Activated naive CD4-positive, alpha-beta T cell treated with anti-CD3 and anti-CD28 coated beads, Interleukin-2, amount 50 U/mL, for 72 hours (primary cell): ENCODE results near the gene TLX2. TPM values are rescaled to one million over a fixed set of nuclear protein-coding genes. Genes with fewer than 3 reads are reported as not detected.
A peak's percentile ranks its signal among the peaks of the same experiment; 100 is the strongest.

ENCODE experiments used
- ATAC-seq, 2 donors: fragments of 150-1000 bp; cut with Tn5 transposase; 2 replicates each; pipeline ENCODE4 v1.10.0; 2021; ENCODE audit warnings: mild to moderate bottlenecking in 2 of 2, moderate library complexity in 2 of 2
- DNase-seq, 2 donors: peaks; one replicate each; pipeline ENCODE4 v3.0.0; 2021 to 2022; ENCODE audit warnings: low spot score in 2 of 2
- H3K27ac Mint-ChIP-seq, 2 donors: one replicate each; pipeline ENCODE4 v1.8.0; 2022; ENCODE audit warnings: mild to moderate bottlenecking in 2 of 2, mixed read lengths in 2 of 2
- H3K36me3 Mint-ChIP-seq, 2 donors: one replicate each; pipeline ENCODE4 v1.8.0; 2022; ENCODE audit warnings: mixed read lengths in 2 of 2
- H3K9me3 Mint-ChIP-seq, 2 donors: one replicate each; pipeline ENCODE4 v1.8.0; 2022; ENCODE audit warnings: mixed read lengths in 2 of 2
- total RNA-seq, 2 donors: library from RNA; stranded (reverse); gene quantifications; one replicate each; pipeline ENCODE4 v1.2.3, GENCODE V29; 2022

The TLX2 gene
- total RNA-seq, 2 donors from 2014 or later = 0.19 to 0.25 TPM

DNA sequence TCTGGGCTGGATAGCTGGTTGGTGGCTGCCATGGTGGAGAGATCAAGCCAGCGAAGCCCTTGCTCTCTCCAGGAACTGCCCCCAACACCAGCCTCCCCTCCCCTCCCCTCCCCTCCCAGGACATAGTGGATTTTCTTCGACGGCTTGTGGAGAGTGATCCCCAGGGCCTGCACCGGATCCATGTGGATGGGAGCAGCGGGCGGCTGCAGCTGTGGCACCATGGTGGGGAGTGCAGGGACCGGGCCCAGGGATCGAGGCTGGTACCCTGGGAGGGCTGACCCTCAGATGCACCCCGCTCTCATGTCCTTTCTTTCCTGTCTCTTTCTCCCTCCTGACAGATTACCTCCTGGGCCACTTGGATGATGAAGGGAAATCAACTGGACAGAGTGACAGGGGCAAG lies 24.3 kb upstream of the TLX2 start:
- H3K27ac Mint-ChIP-seq = peak overlapping the region in 1 of 2 donors; percentile 29
- DNase-seq (no peak), ATAC-seq (no peak)
- H3K9me3 Mint-ChIP-seq = no peaks in the 10 kb centered on the region
- peaks cover 11 to 27% of the 10 kb centered on the region in 2 donors for H3K36me3 Mint-ChIP-seq

DNA sequence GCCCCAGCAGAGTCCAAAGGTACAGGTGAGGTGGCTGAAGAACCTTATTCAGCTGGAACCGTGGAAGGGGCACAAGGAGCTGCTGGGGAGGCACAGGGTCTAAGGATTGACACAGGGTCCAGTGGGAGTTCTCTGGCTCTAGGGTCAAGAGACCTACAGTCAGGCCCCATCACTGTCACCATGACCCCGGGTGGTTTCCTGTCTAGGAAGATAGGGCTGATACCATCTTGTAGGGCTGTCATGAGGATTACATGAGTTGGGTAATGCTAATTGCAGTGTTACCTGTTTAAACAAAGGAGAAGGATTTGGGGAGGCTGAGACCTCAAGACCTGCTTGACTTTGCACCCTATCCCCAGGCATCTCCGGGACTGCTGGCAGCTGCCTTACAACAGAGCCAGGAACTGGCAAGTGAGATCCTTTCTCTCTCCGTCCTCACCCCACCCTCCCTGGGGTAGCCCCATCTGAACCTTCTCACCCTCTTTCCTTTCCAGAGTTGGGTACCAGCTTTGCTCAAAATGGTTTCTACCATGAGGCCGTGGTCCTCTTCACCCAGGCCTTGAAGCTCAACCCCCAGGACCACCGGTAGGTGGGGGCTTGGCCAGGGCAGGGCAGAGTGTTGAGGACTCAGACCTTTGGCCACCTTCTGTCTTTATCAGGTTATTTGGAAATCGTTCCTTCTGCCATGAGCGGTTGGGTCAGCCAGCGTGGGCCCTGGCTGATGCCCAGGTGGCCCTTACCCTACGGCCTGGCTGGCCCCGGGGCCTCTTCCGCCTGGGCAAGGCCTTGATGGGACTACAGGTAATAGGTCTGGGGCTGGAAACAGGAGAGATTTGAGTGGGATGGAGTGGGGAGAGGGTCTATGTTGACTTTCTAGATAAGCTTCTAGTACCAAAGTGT lies 22.4 kb upstream of the TLX2 start:
- ATAC-seq (no peak), DNase-seq (no peak)
- Mint-ChIP-seq H3K27ac (peak overlapping the region in 1 of 2 donors; percentile 53), H3K9me3 (no peaks in the 10 kb centered on the region), H3K36me3 (peaks cover 7 to 27% of the 10 kb centered on the region in 2 donors)

DNA sequence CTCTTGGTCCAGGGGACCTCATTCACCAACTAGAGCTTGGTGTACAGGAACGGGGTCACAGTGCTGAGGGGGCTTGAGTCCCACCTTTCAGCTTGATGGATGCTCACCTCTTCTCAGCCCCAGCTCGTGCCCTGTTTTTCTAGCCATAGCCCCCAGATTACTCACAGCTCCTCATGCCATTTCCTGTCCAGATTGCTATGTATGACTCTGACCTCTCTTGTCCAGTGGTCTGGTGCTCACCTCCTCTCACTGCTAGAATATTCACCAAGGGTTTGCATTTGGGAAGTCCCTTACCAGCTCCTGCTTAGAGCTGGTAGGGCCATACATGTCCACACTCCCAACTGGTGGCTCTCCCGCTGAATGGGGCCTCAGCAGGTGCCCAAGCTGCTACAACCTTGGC lies 20.7 kb upstream of the TLX2 start:
- ATAC-seq = no peak
- Mint-ChIP-seq H3K9me3 (no peaks in the 10 kb centered on the region), H3K27ac (peak overlapping the region in 1 of 2 donors; percentile 84)

DNA sequence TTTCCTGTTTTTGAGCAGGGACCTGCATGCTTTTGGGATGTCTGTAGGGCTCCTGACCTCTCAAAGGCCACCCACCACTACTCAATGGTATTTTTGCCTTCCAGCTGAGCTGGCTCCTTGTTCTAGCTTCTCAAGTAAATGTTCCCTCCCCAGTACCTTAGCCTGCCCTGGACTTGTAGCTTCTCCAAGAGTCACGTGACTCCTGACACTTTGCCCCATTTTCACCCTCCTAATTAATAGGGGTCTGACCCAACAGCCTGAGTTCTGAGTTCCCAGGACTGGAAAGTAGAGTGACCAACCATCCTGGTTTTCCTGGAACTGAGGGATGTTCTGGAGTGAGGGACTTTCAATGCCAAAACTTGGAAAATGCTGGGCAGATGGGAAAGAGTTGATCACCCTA lies 18.8 kb upstream of the TLX2 start:
- Mint-ChIP-seq H3K36me3 (peaks cover 7 to 20% of the 10 kb centered on the region in 2 donors), H3K9me3 (no peaks in the 10 kb centered on the region), H3K27ac (no peak overlapping the region)
- ATAC-seq (no peak), DNase-seq (no peak)

More for the DNA sequence above, 20.7 kb upstream of the TLX2 start:
- DNase-seq = no peak
- peaks cover 7 to 27% of the 10 kb centered on the region in 2 donors for H3K36me3 Mint-ChIP-seq

DNA sequence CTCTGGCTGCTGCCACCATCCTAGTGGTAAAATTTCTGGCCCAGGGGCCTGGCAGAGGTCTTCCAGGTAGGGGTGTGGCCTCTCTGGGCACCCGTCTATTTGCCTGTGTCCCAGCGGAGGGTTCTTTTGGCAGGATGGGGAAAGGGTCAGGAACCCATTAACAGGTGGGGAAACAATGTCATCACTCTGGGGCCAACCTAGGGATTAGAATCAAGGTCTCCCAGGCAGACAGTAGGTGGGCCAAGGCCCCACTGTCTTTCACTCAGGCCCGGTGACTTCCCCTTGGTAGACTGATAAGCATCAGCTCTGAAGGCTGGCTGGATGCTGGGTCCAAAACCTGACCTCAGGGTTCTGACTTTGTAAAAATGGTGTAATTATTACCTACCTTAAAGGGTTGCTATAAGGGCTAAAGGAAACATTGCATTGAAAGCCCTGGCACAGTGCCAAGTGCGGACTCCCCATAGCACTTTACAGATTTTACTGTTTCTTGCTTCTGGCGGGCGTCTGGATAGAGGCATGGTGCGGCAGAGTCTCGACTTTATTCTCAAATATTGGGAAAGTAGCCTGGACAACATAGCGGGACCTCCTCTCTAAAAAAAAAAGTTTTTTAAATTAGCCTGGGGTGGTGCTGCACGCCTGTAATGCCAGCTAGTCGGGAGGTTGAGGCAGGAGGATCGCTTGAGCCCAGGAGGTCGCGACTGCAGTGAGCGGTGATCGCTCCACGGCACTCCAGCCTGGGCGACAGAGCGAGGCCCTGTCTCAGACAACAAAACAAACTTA lies 17.1 kb upstream of the TLX2 start:
- Mint-ChIP-seq H3K36me3 (peaks cover 7 to 15% of the 10 kb centered on the region in 2 donors), H3K27ac (no peak overlapping the region), H3K9me3 (no peaks in the 10 kb centered on the region)
- ATAC-seq (no peak), DNase-seq (no peak)

DNA sequence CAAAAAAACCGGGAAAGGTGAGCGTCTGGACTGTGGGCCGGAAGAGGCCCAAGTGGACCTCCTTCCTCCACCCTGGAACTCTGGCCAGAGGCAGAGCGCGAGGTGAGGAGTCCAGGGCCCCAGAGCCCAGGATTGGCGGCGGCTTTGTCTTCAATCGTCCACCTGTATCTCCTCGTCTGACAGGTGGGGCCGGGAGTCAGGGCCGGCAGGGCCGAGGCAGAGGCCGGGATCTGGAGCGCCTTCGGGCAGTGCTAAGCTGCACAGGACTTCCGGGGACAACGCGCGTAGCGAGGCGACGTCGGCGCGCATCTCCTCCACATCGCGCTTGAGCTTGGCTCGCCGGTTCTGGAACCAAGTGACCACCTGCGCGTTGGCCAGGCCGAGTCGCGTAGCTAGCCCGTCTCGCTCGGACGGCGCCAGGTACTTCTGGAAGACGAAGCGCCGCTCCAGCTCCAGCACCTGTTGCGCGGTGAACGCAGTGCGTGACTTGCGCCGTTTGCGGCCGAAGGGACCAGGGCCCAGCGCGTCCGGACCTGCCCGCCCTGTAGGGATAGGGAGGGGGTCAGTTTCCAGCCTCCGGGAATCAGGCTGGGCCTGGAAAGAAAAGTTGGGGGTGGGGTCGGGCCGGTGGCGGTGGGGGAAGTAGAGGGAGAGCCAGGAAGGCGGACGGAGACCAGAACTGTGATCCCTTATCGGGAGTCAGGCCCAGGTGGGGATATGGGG lies 16.3 kb upstream of the TLX2 start:
- DNase-seq = no peak
- Mint-ChIP-seq H3K27ac (peak overlapping the region in 1 of 2 donors; percentile 17), H3K36me3 (peaks cover 7 to 13% of the 10 kb centered on the region in 2 donors), H3K9me3 (no peaks in the 10 kb centered on the region)
- peak in 1 of 2 donors; percentile 42 for ATAC-seq

DNA sequence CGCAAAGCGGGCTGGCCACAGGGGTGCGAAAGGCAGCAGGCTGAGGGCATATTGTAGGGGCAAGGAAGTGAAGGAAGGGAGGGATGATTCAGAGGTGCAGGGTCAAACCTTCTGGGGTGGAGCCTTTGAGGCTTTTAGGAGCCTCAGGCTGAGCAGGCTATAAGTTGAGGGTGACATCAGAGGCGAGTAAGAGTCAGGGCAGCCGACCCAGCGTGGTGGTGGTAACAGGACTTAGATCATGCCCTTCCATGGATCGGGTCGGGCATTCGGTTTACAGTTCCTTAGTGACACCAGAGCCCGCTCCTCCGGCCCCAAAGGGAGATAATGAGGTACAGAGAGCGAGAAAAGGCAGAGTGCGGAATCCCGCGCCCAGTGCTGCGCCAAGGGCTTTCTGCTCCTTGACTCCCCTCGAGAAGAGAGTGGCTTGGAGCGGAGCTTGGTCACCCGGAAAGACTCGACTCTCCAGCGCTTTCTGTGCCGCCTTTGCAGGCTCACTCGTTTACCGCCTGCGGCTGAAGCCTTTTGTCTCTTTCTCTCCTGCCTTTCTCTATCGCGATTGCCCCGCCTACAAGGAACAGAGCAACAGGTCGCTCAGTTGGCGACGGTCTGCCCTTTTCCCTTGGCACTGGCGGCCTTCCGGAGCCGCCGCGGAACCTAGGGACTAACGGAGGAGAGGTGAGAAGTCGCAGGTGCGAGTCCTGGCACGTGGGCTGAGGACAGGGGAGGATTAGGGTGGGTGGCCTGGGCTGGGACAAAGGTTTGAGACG lies 15.6 kb upstream of the TLX2 start:
- ATAC-seq (peak; percentile 70 to 81), DNase-seq (peak in 1 of 2 donors; percentile 42)
- peaks cover 5 to 11% of the 10 kb centered on the region in 2 donors for H3K36me3 Mint-ChIP-seq
- peak overlapping the region; percentile 17 to 69 for H3K27ac Mint-ChIP-seq
- H3K9me3 Mint-ChIP-seq = no peaks in the 10 kb centered on the region

DNA sequence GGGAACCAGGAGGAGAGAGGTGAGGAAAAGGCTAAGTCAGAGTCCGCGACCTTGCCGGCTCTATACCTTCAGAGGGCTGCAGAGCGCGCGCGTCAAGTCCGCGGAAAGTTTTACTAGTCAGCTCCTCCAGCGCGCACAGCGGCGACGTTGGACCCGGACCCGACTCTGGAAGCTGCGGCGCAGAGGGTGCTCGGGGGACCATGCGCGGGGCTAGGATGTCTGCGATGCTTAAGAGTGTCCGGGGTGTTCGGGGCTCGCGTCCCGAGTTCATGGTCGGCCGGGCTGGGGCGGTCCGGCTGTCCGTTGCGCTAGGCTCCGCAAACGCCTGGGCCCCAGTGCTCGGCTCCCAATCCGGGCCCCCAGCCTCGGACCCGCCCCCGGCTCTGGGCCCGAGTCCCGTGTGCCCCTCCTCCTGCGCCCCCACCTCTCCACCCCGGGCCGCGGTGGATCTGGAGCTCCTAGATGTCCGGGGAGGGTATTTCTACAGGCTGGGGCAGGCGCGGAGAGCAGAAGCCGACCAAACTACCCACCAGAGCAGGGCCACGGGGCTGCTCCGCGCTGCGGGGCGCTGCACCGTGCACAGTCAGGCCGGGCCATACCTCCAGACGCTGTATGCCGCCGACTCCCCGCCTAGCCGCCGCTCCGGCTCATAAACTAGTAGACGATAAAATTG lies 14.8 kb upstream of the TLX2 start, which contains the start of gene LBX2:
Gene LBX2 (minus strand): TSS at position 337 of the 673 bp plus-strand sequence. CDS start 66 bp downstream, at position 271.
- peak in 1 of 2 donors; percentile 45 for ATAC-seq
- DNase-seq = peak in 1 of 2 donors; percentile 51

DNA sequence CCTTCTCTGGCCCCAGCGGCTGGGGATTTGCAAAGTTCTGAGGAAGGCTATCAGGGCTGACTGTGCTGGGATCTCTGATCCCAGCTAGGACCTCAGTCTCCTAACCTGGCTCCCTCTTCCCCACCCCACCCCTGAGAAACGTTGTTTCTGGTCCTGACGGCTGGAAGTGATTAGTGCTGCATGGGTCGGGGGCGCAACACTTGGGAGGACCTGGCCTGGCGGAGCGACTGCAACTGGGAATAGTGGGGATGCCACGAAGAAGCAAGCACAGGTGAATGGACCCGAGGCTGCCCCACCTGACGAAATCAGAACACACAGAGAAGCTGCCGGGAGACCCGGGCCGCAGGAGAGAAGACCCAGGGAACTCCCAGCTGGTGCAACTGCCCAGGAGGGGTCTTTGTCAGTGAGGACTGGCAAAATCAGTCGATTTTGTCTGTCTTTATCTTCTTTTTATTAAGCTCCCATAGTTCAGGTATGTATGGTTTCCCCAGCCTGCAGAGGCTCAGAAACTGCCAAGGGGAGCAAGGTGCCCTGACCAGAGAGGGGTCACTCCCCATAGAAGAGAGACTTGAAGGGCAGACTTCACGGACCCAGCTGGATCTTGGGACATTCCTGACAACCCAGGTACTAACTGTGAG lies 14.2 kb upstream of the TLX2 start:
- no peak for DNase-seq
- Mint-ChIP-seq H3K36me3 (peaks cover 13 to 17% of the 10 kb centered on the region in 2 donors), H3K27ac (no peak overlapping the region), H3K9me3 (no peaks in the 10 kb centered on the region)
- ATAC-seq = no peak

More for the DNA sequence above, 14.8 kb upstream of the TLX2 start, which contains the start of gene LBX2:
- Mint-ChIP-seq H3K36me3 (peaks cover 6 to 10% of the 10 kb centered on the region in 2 donors), H3K9me3 (no peaks in the 10 kb centered on the region), H3K27ac (peak within 1 kb of the TSS; percentile 17 to 69)

DNA sequence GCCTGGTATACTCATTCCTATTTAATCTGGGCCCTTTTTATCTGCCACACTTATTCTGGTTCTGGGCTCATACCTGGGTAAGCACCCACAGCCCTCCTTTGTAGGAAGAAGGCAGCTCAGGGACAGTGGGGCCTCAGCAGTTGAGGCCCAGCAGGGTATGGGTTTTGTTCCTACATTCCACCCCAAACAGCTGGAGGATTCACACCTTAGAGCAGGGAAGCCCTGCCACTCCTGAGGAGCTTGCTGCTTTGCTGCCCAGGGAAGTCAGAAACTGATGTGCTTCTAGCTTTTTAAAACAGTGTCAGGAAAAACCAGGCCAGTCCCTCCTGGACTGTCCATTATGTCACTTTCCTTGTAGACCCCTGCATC lies 13.7 kb upstream of the TLX2 start:
- Mint-ChIP-seq H3K27ac (no peak overlapping the region), H3K9me3 (no peaks in the 10 kb centered on the region)
- no peak for ATAC-seq

DNA sequence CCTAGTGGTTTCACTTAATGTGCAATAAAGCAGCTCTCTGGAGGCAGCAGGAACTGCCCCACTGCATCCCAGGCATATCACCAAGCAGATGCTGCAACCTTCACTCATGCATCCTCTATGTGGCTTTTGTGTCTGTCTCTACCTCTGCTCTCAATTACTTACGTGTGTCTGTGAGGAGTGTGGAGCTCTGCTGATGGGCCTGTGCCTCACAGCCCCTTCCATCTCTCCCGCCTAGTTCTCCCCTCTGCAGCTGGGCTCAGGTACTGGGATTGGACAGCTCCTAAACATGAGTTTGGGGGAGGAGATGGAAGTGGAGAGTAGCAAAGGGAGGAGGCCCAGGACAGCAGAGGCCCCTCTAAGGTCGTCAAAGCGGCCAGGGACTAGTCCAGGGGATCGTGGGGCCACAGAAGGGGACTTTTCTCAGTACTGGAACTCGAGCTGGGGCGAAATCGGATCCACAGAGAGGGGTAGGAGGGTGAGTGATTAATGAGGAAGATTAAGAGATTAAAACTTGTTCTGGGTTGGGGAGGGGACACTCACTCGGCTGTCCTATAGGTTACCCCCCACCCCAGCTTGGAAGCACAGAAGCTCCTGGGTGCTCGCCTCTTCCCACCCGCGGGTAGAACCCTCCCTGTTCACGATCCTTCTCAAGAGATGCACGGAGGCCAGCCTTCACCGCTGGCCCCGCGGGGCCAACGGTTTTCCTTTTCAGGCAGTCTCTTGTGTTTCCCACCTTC lies 12.7 kb upstream of the TLX2 start:
- Mint-ChIP-seq H3K27ac (no peak overlapping the region), H3K9me3 (no peaks in the 10 kb centered on the region), H3K36me3 (peaks cover 19 to 27% of the 10 kb centered on the region in 2 donors)
- no peak for DNase-seq
- ATAC-seq = no peak

More for the DNA sequence above, 13.7 kb upstream of the TLX2 start:
- peaks cover 16 to 22% of the 10 kb centered on the region in 2 donors for H3K36me3 Mint-ChIP-seq
- DNase-seq = no peak

DNA sequence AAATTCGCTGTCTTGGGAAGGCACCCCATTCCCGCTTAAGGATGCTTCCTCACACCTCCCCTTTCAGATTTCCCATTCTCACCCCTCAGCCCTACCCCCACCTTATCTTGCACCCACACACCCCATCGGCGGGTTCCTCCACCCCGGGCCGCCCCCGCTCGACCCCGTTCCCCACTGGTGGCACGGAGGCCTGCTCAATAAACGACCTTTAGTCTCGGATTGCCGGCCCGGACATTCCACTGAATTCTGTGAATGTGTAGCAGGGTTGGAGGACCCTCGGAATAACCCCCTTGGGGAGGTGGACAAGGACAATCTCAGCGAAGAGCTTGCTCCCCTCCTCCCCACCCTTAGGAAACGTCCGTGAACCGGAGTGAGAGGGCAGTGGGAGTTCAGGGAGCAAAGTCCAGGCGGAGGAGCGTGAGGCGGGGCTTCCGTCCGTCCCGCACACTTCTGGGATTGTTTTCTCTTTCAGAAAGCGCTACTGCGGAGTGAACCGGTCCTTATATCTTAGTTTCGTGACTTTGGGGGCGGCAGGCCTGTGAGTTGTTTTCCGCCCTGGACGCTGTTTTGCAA lies 12.0 kb upstream of the TLX2 start:
- H3K9me3 Mint-ChIP-seq = no peaks in the 10 kb centered on the region
- peaks cover 26 to 34% of the 10 kb centered on the region in 2 donors for H3K36me3 Mint-ChIP-seq
- ATAC-seq (no peak), DNase-seq (no peak)
- H3K27ac Mint-ChIP-seq = no peak overlapping the region

DNA sequence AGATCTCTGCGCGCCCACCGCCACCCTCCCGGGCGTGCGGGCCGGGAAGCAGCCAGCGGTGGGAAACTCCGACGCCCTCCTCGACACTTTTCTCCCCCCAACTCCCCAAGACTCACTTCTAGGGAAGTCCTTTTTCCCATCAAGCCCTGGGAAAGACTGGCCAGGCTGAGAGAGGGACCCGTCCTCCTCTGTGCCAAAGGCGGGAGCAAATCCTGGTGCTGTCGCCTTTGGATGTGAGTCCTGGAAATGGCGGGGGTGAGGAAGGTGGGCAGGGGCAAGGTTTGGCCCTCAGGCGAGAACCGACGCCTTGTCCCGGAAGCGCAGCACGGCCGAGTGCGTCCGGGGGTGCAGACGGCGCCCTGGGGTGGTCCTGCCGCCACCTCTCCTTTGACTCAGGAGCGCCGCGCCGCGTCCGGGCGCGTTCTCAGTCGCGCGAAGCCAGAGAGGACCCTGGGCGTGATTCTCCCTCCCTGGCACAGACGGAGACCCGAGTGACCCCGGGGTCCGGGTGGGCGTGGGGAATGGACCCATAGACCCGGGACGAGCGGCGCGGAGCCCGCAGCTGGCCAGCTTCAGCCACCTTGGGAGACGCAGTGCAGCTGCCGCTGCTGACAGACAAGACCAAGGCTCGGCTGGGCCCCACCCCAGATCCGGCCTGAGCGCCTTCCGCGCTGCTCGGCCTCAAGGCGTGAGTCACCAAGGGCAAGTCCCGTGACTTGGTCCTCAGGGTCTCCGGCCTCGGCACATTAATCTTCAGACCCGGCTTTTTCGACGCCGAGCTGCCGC lies 11.3 kb upstream of the TLX2 start:
- no peaks in the 10 kb centered on the region for H3K9me3 Mint-ChIP-seq

More for the DNA sequence above, 11.3 kb upstream of the TLX2 start:
- Mint-ChIP-seq H3K36me3 (peaks cover 27 to 38% of the 10 kb centered on the region in 2 donors), H3K27ac (no peak overlapping the region)
- DNase-seq = peak; percentile 57 to 72
- peak; percentile 15 to 54 for ATAC-seq
